ENCODE data around the gene NARF.
"Not testable (repeated sequence)": the region's sequence is repeated elsewhere in the genome, so short reads cannot be mapped to it uniquely, and the experiment has no call there.

NARF gene

GRCh38 chr17:82506402-82506801 is 47.9 kb downstream of the NARF start:
- not testable (repeated sequence) for H4K8ac ChIP-seq (ENCODE audit: low read depth, low read length); H3K27ac ChIP-seq (ENCODE audit: low read depth, low read length); DNase-seq

DNA sequence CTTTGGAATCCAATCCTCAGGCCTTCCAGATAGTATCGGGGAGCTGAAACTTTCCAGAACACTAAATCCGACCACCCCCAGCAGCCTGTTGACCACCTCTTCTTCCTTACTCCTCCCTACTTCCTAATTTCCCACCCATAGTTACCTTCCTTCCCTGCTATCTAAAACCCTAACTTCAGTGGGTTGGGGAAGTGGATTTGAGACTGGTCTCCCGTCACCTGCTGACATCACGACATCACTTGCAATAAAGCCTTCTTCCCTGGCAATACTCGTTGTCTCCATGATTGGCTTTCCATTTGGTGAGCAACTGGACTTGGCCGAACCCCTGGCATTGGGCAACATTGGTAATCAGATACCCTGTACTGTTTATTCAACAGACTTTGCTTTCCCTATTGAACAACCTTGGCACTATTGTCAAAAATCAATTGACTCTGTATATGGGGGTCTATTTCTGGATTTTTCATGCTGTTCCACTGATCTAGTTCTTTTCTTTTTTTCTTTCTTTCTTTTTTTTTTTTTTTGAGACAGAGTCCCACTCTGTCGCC is 49.2 kb downstream of the NARF start:
- no CpG with 5 or more reads among the region's 7 CpGs for WGBS (ENCODE audit: extremely low coverage, insufficient coverage, low lambda C conversion rate)
- no peak overlapping the region for H3K18ac ChIP-seq (ENCODE audit: low read length)
- H3K23ac ChIP-seq (ENCODE audit: low read length): no peak overlapping the region
- no peaks in the 10 kb centered on the region for H3K79me2 ChIP-seq (ENCODE audit: control insufficient read depth, insufficient read depth, low read length)
- H3K56ac ChIP-seq (ENCODE audit: low read length): no peak overlapping the region
- H3K27ac ChIP-seq (ENCODE audit: low read depth, low read length): no peak overlapping the region
- no peak for DNase-seq
- H2BK15ac ChIP-seq (replicated peaks; ENCODE audit: low read depth): no peak overlapping the region
- no peak overlapping the region for H3K4me2 ChIP-seq (ENCODE audit: low read length)
- H3K36me3 ChIP-seq (ENCODE audit: control insufficient read depth, insufficient read depth, low read length): no peaks in the 10 kb centered on the region
- no peaks in the 10 kb centered on the region for H3K79me1 ChIP-seq (ENCODE audit: low read length)
- no peak overlapping the region for H3K4me3 ChIP-seq (ENCODE audit: low read length)
- no peak overlapping the region for H4K8ac ChIP-seq (ENCODE audit: low read depth, low read length)
- no peak overlapping the region for H2BK120ac ChIP-seq (ENCODE audit: low read depth, low read length)
- no peak overlapping the region for H2BK5ac ChIP-seq (ENCODE audit: low read length)
- no peak overlapping the region for H4K5ac ChIP-seq (ENCODE audit: low read length)
- H3K27me3 ChIP-seq (ENCODE audit: insufficient read depth, low read length, poor library complexity): no peaks in the 10 kb centered on the region
- H3K9ac ChIP-seq (ENCODE audit: low read length): no peak overlapping the region
- no peak overlapping the region for H3K4ac ChIP-seq (ENCODE audit: low read depth, low read length)
- H2AK5ac ChIP-seq (ENCODE audit: low read length): no peak overlapping the region
- no peaks in the 10 kb centered on the region for H3K4me1 ChIP-seq (ENCODE audit: control insufficient read depth, low read depth, low read length)

More at GRCh38 chr17:82506402-82506801, 47.9 kb downstream of the NARF start:
- not testable (repeated sequence) for H3K9ac ChIP-seq (ENCODE audit: low read length); H3K27me3 ChIP-seq (ENCODE audit: insufficient read depth, low read length, poor library complexity); H2BK5ac ChIP-seq (ENCODE audit: low read length); H2BK15ac ChIP-seq (replicated peaks; ENCODE audit: low read depth); H3K79me2 ChIP-seq (ENCODE audit: control insufficient read depth, insufficient read depth, low read length); H2BK120ac ChIP-seq (ENCODE audit: low read depth, low read length); H3K18ac ChIP-seq (ENCODE audit: low read length); H3K79me1 ChIP-seq (ENCODE audit: low read length); H3K56ac ChIP-seq (ENCODE audit: low read length); H3K4me1 ChIP-seq (ENCODE audit: control insufficient read depth, low read depth, low read length); H3K23ac ChIP-seq (ENCODE audit: low read length); H3K4me2 ChIP-seq (ENCODE audit: low read length); H3K36me3 ChIP-seq (ENCODE audit: control insufficient read depth, insufficient read depth, low read length); H3K4ac ChIP-seq (ENCODE audit: low read depth, low read length); H3K4me3 ChIP-seq (ENCODE audit: low read length); H2AK5ac ChIP-seq (ENCODE audit: low read length); H4K5ac ChIP-seq (ENCODE audit: low read length)
- no CpG with 5 or more reads among the region's 7 CpGs for WGBS (ENCODE audit: extremely low coverage, insufficient coverage, low lambda C conversion rate)

DNA sequence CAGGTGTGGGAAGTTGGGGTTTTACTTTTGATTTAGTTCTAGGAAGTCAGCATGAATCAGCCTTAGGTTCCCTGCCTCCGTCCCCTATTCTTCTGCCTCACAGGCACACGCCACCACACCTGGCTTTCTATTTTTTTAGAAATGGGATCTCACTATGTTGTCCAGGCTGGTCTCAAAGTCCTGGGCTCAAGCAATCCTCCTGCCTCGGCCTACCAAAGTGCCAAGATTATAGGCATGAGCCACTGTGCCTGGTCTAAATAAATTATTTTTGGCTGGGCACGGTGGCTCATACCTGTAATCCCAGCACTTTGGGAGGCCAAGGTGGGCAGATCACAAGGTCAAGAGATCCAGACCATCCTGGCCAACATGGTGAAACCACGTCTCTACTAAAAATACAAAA is 53.1 kb downstream of the NARF start:
- H3K4me2 ChIP-seq (ENCODE audit: low read length); H3K23ac ChIP-seq (ENCODE audit: low read length); H3K36me3 ChIP-seq (ENCODE audit: control insufficient read depth, insufficient read depth, low read length); H2BK5ac ChIP-seq (ENCODE audit: low read length); H3K4me1 ChIP-seq (ENCODE audit: control insufficient read depth, low read depth, low read length); H3K79me1 ChIP-seq (ENCODE audit: low read length); H3K4me3 ChIP-seq (ENCODE audit: low read length); DNase-seq; H3K9ac ChIP-seq (ENCODE audit: low read length); H3K56ac ChIP-seq (ENCODE audit: low read length); H2AK5ac ChIP-seq (ENCODE audit: low read length); H3K18ac ChIP-seq (ENCODE audit: low read length); H4K8ac ChIP-seq (ENCODE audit: low read depth, low read length); H3K4ac ChIP-seq (ENCODE audit: low read depth, low read length); H3K27me3 ChIP-seq (ENCODE audit: insufficient read depth, low read length, poor library complexity); H3K27ac ChIP-seq (ENCODE audit: low read depth, low read length); H2BK15ac ChIP-seq (replicated peaks; ENCODE audit: low read depth); H2BK120ac ChIP-seq (ENCODE audit: low read depth, low read length); H3K79me2 ChIP-seq (ENCODE audit: control insufficient read depth, insufficient read depth, low read length); H4K5ac ChIP-seq (ENCODE audit: low read length): not testable (repeated sequence)
- no CpG with 5 or more reads among the region's 5 CpGs for WGBS (ENCODE audit: extremely low coverage, insufficient coverage, low lambda C conversion rate)

- not testable (repeated sequence) for H3K4ac ChIP-seq (ENCODE audit: low read depth, low read length); H3K23ac ChIP-seq (ENCODE audit: low read length); H3K4me3 ChIP-seq (ENCODE audit: low read length); H3K9ac ChIP-seq (ENCODE audit: low read length); H3K56ac ChIP-seq (ENCODE audit: low read length); H2BK5ac ChIP-seq (ENCODE audit: low read length); H3K27me3 ChIP-seq (ENCODE audit: insufficient read depth, low read length, poor library complexity); DNase-seq; H2BK120ac ChIP-seq (ENCODE audit: low read depth, low read length); H3K4me2 ChIP-seq (ENCODE audit: low read length); H3K27ac ChIP-seq (ENCODE audit: low read depth, low read length); H4K5ac ChIP-seq (ENCODE audit: low read length); H3K79me1 ChIP-seq (ENCODE audit: low read length); H4K8ac ChIP-seq (ENCODE audit: low read depth, low read length); H3K4me1 ChIP-seq (ENCODE audit: control insufficient read depth, low read depth, low read length); H3K79me2 ChIP-seq (ENCODE audit: control insufficient read depth, insufficient read depth, low read length); H3K18ac ChIP-seq (ENCODE audit: low read length); H3K36me3 ChIP-seq (ENCODE audit: control insufficient read depth, insufficient read depth, low read length); H2AK5ac ChIP-seq (ENCODE audit: low read length); H2BK15ac ChIP-seq (replicated peaks; ENCODE audit: low read depth)
- no CpG with 5 or more reads among the region's 10 CpGs for WGBS (ENCODE audit: extremely low coverage, insufficient coverage, low lambda C conversion rate)
Observed at GRCh38 chr17:82513864-82514263, 55.3 kb downstream of the NARF start.

DNA sequence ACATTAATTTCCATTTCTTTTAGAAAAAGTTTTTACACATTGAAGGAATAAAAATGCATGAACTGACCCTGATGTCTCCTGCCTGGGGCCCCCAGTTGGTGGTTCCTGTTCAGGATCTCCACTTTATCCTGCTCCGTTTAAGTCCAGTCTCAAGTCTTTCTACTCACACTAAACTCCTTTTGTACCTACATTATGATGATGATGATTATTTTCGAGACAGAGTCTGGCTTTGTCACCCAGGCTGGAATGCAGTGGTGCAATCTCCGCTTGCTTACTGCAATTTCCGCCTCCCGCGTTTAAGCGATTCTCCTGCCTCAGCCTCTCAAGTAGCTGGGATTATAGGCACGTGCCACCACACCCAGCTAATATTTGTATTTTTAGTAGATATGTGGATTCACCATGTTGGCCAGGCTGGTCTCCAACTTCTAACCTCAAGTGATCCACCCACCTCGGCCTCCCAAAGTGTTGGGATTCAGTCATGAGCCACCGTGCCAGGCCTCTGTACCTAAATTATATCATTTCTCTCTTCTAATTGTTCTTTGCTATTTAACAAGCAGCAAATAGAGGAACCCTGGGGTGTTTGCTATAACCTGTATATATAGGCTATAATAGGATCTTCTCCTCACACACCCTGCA is 58.8 kb downstream of the NARF start:
- no peak overlapping the region for H3K56ac ChIP-seq (ENCODE audit: low read length)
- H3K18ac ChIP-seq (ENCODE audit: low read length): no peak overlapping the region
- H2BK15ac ChIP-seq (replicated peaks; ENCODE audit: low read depth): no peak overlapping the region
- no peak overlapping the region for H4K8ac ChIP-seq (ENCODE audit: low read depth, low read length)
- H3K4ac ChIP-seq (ENCODE audit: low read depth, low read length): no peak overlapping the region
- H4K5ac ChIP-seq (ENCODE audit: low read length): no peak overlapping the region
- no peak overlapping the region for H3K27ac ChIP-seq (ENCODE audit: low read depth, low read length)
- H3K4me2 ChIP-seq (ENCODE audit: low read length): no peak overlapping the region
- no peaks in the 10 kb centered on the region for H3K36me3 ChIP-seq (ENCODE audit: control insufficient read depth, insufficient read depth, low read length)
- H2BK120ac ChIP-seq (ENCODE audit: low read depth, low read length): no peak overlapping the region
- no peaks in the 10 kb centered on the region for H3K4me1 ChIP-seq (ENCODE audit: control insufficient read depth, low read depth, low read length)
- H3K79me1 ChIP-seq (ENCODE audit: low read length): no peaks in the 10 kb centered on the region
- H3K79me2 ChIP-seq (ENCODE audit: control insufficient read depth, insufficient read depth, low read length): peaks cover 22% of the 10 kb centered on the region
- WGBS (ENCODE audit: extremely low coverage, insufficient coverage, low lambda C conversion rate): no CpG with 5 or more reads among the region's 10 CpGs
- no peak overlapping the region for H3K9ac ChIP-seq (ENCODE audit: low read length)
- no peak overlapping the region for H2AK5ac ChIP-seq (ENCODE audit: low read length)
- no peak overlapping the region for H3K4me3 ChIP-seq (ENCODE audit: low read length)
- DNase-seq: no peak
- H2BK5ac ChIP-seq (ENCODE audit: low read length): no peak overlapping the region
- no peak overlapping the region for H3K23ac ChIP-seq (ENCODE audit: low read length)
- no peaks in the 10 kb centered on the region for H3K27me3 ChIP-seq (ENCODE audit: insufficient read depth, low read length, poor library complexity)
